GM10847 (cell line): ENCODE results near the gene GADD45B.

Experiments
- POLR2A ChIP-seq: IDR thresholded peaks from 2 replicates; pipeline ENCODE4 v1.6.1; 2011; ENCODE audit not compliant: insufficient read length; ENCODE audit errors: extremely low read depth

The GADD45B gene

DNA sequence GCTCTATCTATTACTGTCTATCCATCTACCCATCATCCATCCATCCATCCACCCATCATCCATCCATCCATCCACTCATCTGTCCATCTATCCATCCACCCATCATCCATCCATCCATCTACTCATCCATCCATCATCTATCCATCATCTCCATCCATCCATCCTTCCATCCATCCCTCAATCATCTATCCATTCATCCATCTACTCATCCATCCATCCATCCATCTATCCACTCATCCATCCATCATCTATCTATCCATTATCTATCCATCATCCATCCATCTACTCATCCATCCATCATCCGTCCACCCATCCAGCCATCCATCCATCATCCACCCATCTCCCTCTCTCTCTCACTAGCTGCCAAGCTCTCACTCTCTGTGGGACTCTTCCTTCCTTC lies 35.4 kb upstream of the GADD45B start:
- TF ChIP-seq POLR2A = no peak

DNA sequence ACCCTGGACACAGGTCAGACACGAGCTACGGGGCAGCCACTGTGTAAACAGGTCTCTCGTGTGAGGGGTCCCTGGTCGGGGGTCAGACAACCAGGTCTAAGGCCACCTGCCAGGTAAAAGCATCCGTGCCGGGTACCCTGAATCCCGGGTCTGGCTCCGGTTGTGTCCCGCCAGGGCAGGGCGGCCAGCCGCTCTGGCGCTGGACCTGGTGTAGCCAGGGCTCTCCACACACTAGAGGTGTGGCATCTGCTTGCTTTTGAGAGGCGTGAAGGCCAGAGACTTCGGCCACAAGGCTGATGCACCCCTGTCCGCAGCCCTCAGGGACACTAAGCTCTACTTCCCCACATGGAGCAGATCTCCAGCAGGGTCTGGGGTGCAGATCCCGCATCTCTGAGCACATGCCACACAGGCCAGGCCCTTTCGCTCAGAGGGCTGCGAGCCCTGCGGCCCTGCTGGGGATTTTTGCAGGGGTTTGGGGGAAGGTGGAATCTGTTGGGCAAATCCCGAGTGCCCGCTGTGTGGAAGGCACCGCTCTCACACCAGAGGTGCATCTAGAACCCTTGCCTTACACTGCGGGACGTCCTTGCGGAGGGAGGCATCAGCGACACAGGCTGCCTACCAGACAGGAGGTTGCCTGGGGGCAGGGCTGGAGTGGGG lies 34.7 kb upstream of the GADD45B start:
- TF ChIP-seq POLR2A = no peak

DNA sequence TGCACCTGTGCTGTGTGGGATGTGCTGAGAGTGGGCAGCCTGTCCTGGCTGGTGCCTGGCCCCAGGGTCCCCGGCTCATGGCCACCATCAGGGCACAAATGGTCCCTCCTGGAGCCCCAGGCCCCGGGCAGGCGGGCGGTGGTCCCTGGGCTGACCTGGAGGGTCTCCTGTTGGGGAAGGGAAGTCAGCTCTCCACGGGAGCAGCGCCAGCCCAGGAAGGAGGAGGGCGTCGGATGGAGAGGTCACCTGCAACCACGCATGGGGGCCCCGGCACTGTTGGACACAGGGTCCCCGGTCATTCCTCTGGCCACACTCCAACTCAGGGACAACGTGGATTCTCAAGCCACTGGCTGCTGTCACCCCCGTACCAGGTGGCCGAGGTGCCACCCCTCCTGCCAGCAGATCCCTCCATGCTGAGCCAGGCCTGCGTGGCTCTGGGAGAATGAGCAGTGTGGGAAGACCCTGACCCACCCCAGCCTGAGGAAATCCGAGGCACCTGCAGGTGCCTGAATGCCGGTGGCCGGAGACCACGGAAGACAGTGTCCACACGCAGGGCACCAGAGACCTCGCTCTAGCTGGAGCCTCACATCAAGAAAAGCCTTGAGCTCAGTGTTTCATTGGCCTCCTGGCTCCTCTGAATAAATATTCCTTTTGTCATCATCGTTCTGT lies 32.7 kb upstream of the GADD45B start:
- TF ChIP-seq POLR2A = no peak

DNA sequence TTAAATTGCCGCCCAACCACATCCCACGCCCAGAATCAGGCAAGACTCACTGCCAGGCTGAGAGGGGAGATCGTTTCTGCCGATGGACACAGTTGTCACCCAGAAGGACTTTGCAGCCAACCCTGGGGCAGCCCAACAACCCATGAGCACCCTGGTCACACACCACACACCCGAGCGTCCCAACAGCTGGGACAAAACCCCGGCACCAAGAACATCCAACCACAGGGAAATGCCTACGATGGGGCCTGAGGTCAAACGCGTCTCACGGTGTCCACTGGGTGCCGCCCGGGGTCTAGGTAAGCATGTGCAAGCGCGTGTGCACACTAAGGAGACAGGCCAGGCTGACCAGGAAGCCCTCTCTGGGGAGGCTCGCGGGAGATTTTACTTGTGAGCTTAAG lies 32.1 kb upstream of the GADD45B start:
- no peak for TF ChIP-seq POLR2A

- no peak for TF ChIP-seq POLR2A
These were observed 31.5 kb upstream of the GADD45B start for GRCh38 chr19:2444251-2445002.

GRCh38 chr19:2446381-2446780 lies 29.5 kb upstream of the GADD45B start:
- TF ChIP-seq POLR2A = no peak

GRCh38 chr19:2449019-2449418 lies 26.9 kb upstream of the GADD45B start:
- TF ChIP-seq POLR2A = no peak

DNA sequence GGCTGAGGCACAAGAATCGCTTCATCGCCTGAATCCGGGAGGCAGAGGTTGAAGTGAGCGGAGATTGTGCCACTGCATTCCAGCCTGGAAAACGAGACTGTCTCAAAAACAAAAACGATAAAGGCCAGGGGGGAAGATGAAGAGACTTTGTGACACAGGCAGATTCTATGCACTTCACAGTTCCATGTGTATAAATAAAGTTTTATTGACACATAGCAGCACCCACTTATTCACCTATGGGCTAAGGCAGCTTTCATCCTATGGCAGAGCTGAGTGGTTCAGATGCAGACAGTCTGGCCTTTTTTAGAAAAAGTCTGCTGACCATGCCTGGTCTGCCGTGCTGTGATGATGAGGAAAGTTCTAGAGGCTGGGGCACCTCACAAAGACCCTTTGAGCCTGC lies 24.8 kb upstream of the GADD45B start:
- TF ChIP-seq POLR2A = no peak

DNA sequence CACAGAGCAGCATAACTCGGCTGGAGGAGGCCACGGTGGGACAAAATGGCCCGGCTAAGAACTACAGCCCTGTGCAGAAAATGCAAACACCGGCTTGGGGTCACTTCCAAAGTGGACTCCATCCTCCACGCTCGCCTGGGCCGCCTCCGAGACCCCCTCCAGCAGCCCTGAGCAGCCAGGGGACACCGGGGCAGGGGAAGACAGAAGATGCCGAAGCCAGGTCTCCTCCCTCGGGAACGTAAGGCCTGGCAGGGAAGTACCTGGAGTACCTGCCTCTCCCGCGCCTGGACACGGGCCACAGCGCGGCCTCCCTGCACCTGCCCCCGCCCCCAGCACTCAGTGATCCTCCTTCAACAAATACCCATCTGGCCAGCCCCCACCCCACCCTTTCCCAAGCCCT lies 24.2 kb upstream of the GADD45B start:
- no peak for TF ChIP-seq POLR2A

DNA sequence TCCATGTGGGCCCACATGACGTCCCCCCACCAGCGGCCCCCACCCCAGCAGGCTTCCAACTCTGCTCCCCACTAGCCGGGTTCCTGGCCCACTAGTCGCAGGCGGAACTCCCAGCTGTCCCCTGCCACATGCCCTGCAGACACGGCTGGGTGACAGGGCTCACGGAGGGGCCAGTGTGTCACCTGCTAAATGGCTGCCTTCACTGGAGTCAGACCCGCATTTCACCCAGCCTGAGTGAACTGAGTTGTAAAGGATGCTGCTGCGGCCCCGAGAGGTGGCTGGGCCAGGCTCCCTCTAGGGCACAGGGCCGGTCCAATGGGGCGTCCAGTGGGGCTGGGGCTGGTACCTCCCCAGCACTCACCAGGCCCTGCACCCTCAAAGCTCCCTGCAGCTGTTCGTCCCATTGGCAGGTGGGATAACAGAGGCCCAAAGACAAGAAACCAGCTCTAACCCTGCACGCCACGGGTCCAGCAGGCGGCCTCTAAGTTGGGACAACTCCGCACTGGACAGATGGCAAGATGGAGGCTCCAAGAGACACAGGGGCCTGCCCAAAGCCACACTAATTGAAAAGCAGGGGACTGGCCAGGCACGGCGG lies 22.4 kb upstream of the GADD45B start:
- TF ChIP-seq POLR2A = no peak

DNA sequence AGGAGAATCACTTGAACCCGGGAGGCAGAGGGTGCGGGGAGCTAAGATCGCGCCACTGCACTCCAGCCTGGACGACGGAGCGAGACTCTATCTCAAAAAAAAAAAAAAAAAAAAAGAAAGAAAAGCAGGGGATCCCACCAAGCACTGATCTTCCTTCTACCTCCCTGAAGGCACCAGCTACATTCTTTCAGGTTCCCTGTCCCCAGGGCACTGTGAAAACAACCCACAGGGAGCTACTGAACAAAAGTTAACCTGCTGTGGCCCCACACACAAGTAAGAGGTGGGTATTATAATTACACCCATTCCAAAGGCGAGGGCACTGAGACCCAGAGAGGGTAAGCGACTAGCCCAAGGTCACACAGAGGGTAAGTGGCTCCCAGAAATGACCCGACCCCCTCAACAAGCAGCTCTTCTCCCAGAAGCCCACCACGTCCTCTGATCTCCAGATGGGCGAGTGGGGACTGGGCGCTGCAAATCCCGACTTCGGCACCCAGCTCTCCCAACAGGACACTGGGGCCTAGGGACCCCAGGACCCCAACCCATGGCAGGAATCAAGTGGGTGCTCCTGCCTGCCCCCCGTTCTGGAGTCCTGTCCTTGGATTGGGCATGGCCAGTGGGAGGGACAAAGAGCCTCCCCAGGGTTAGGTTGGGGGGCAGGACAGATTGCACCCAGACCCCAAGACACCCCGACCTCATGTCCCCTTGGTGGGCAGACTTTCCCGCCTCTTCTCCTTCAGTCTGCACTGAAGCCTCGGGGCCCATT lies 21.5 kb upstream of the GADD45B start:
- TF ChIP-seq POLR2A = no peak

GRCh38 chr19:2454962-2455850 lies 20.7 kb upstream of the GADD45B start:
- no peak for TF ChIP-seq POLR2A

DNA sequence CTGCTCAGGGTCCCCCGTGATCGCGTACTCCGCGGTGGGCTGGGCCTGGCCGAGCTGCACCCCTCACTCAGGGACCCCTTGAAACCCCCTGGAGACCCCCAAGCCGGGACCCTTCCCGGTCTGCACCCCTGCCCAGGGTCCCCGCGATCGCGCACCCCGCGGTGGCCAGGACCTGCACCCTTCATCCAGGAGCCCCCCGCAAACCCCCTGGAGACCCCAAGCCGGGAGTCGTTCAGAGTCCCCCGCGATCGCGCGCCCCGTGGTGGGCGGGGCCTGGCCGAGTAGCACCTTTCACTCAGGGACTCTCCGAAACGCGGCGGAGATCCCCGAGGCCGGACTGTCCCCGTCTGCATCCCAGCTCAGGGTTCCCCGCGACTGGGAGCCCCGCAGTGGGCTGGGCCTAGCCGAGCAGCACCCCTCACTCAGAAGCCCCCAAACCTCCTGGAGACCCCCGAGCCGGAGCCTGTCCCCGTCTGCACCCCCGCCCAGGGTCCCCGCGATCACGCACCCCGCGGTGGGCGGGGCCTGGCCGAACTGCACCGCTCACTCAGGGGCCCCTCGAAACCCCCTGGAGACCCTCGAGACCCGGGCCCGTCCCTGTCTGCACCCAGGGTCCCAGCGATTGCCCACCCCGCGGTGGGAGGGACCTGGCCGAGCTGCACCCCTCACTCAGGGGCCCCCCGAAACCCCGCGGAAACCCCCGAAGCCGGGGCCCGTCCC lies 19.9 kb upstream of the GADD45B start:
- no peak for TF ChIP-seq POLR2A
